ELF-1 (cell line): ENCODE measurements around the gene DNAJB8.
A peak's percentile ranks its signal among the peaks of the same experiment; 100 is the strongest.

Experiments used
- DNase-seq: peaks from one replicate; pipeline ENCODE4 v3.0.0-alpha.2; 2016; ENCODE audit warnings: low read depth, low spot score

The DNAJB8 gene

GRCh38 chr3:128427175-128427857 lies 39.4 kb downstream of the DNAJB8 start:
- DNase-seq, result no peak

- peak; percentile 76 for DNase-seq
Observed at GRCh38 chr3:128426128-128426921, 40.4 kb downstream of the DNAJB8 start.

DNA sequence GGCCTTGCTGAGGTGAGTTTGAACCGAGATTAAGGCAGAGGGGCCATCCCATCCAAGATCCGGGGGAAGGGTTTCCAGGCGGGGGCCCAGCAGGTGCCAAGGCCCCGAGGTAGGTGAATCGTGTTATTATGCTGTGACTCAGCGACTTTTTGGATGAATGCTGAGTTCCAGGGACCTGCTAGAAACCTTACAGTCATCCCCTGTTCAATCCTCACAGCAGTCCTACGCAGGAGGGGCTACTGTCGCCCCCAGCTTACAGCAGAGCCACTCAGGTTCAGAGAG lies 40.9 kb downstream of the DNAJB8 start:
- DNase-seq, result no peak

DNA sequence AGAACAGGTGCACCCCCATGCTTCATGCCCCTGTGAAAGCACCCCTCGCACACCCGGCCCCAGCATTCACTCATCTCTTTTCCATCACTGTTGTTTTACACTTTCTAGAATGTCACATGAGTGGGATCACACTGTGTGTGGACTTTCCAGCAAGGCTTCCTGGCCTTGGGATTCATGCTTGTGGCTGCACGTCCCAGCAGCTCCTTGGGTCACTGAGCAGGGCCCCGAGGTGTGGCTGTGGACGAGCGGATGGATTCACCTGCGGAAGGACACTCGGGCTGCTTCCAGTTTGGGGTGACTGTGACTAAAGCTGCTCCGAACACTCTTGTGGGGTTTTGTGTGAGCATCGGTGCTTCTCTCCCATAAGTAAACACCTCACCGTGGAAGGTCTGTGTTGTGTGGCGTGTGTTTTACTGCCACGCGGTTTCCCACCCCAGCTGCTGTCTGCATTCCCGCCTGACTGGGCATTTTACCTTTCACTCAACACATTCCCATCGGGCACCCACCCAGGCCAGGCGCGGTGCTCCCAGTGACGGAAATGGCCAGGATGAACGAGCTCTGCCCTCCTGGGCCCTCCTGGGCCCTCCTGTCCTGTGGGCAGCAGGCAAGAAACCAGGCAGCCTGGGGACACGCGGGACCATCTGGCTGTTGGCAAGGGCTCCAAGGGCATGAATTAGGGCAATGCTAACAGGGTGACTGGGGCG lies 41.4 kb downstream of the DNAJB8 start:
- no peak for DNase-seq

GRCh38 chr3:128424508-128425069 lies 42.1 kb downstream of the DNAJB8 start:
- no peak for DNase-seq

DNA sequence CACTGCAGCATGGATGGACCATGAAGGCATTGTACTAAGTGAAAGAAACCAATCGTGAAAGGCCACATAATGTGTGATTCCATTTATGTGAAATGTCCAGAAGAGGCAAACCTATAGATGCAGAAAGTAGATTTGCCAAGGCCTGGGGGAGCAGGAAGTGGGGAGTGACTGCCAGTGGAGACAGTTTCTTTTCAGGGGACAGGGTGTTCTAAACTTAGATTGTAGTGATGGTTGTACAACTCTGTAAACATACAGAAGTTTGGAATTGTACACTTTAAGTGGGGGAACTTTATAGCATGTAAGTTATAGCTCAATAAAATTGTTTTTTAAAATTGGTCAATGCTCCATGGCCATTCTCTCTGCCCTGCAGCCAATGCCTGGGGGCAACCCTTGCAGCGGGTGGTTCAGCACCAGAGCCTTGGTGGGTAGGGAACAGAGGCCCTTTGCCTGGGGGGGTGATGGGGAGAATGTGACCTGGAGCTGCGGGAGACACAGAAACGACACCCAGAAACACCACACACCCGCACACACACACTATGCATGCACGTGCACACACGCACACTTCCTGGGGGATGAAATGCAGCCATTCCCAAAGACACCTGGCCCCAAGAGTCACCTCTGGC lies 43.1 kb downstream of the DNAJB8 start:
- no peak for DNase-seq

GRCh38 chr3:128422762-128423524 lies 43.7 kb downstream of the DNAJB8 start:
- DNase-seq, result no peak

- no peak for DNase-seq
Observed at GRCh38 chr3:128421966-128422365, 44.7 kb downstream of the DNAJB8 start.

DNA sequence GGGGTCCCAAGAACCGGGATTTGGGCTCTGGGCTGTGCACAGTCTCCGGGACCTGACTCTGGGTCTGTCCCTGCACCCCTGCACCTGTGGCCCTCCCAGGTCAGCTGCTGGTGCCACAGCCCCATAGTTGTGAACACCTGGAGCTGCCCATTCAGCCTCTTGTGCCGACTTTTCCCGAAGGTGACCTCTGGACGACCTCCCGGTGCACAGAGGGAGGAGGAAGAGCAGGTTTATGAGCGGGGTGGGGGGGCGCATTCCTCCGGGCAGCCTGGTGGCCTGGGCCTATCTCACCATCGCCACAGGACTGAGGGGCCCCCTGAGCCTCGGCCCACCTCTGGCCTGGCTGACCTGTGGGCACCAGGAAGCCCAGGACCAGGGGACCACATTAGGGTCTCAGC lies 45.3 kb downstream of the DNAJB8 start:
- DNase-seq, result no peak

DNA sequence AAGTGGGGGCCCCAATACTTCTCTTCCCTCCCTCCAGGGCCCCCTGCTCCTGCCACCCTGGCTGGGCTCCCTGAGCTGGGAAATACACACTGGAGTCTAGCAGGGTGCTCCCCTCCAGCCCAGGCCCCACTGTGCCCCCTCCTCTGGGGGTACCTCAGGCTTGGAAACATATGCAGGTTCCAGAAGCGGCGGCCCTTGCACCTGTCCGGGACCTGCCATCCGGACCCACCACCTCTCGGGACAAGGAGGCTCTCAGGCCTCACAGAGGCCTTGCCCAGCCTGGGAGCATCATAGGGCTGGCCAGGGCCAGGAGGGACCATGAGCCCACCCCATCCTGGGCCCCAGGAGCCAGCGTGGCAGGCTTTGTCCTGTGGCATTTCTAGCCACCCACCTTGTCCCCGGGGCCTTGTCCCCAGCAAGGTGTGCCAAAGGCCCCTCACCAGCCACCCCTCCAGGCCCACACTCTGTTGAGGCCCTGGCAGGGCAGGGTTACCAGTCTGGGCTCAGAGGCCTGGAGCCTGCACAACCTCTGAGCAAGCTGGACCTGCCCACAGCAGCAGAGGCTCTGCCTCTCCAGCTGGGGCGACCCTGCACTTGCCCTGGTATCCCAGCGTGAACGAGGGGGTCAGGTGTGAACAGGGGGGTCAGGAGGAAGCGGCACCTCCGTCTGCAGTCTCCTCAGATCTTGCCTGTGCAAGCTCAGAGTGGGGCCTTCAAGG lies 45.8 kb downstream of the DNAJB8 start:
- DNase-seq, result no peak

GRCh38 chr3:128420289-128420688 lies 46.4 kb downstream of the DNAJB8 start:
- DNase-seq, result no peak

DNA sequence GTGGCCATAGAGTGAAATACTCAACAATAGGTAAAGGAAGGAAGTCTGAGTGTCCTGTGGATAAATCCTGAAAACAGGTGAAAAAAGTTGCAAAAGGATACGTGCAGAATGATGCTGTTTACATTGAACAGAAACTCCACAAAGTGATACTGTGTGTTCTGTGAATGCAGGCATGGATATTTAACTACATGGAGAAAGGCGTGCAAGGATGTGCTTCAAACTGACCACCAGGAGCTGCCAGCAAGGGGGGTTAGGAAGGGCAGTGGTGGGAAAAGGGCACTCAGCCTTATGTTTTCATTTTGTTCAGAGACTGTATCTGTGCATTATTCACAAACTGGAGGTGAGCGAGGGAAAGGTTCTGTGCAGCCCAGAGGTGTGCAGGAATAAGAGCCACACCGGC lies 47.4 kb downstream of the DNAJB8 start:
- no peak for DNase-seq

DNA sequence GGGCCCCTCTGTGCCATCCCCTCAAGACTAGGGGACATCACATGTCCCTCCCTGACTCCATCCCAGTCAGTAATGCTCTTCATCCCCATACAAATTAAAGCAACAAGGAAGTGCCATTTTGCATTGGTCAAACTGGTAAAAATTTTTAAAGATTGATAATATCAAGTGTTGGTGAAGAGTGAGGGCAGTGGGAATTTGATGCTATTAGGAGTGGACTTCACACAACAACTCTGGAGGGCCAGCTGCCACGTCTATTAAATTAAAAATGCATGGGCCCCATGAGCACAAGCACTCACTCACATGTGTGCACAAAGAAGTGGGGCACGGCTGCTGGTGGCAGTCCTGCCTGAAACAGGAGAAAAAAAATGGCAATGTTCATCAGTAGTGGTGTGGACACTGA lies 47.8 kb downstream of the DNAJB8 start:
- no peak for DNase-seq

DNA sequence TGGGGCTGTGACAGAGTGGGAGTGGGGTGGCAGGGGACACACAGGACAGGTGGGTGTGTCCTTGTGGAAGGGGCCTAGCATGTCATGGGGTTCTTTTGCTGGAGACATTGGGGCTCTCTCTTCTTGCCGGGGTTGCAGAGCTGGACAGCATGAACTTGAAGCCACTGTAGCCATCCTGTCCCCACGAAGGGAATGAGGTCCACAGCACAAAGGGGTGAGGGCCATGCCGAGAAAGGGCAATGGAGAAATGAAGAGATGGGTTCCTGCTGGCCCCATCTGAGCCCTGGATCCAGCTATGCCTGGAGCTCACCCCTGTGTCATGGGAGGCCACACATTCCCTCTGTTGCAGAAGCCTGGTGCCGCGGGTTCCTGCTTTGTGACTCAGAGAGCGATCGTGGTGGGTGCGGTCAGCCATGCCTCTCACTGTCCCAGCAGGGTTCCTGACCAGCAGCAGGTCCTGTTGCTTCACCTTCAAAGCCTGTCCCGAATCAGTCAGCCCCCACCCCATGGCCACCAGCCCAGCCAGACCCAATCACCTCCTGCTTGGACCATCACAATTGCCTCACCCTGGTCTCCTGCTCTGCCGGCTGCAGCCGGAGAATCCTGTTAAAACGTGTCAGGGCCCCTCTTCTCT lies 50.0 kb downstream of the DNAJB8 start:
- peak; percentile 88 for DNase-seq

DNA sequence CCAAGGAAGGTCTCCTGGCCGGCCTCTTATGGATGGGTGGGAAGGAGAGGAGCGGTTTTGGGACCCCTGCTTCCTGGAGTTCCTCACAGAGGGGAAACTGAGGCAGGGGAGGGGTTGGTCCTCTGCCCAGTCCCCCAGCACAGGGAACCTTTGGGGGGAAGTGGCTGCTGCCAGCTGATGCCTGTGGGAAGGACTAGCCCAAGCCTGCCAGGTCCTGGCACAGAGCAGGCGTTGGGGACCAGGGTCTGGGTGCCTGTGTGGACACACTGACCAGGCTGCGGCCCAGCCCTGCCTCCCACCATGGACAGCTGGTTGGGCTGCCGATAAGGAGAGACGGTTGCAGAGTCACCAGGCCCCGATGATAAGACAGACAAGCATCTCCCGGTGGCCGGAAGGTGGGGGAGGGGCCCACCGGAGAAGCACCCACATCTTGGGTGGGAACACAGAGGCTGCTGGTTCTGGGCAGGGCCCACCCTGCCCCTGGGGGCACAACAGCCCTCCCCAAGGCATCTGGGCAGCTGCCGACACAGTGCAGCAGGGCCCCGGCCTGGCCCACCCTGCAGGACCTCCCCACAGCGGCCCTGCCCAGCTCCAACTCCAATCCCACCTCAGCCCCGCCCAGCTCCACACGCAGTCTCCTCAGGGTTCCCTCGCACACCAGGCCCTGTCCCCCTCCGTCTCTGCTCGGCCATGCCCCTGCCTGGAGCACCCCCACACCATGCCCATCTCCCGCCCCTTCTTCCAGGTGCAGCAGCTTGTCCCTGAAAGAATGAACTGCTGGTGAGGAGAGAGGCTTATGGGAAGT lies 50.7 kb downstream of the DNAJB8 start:
- DNase-seq, result peak; percentile 68

GRCh38 chr3:128415200-128415772 lies 51.4 kb downstream of the DNAJB8 start:
- no peak for DNase-seq

DNA sequence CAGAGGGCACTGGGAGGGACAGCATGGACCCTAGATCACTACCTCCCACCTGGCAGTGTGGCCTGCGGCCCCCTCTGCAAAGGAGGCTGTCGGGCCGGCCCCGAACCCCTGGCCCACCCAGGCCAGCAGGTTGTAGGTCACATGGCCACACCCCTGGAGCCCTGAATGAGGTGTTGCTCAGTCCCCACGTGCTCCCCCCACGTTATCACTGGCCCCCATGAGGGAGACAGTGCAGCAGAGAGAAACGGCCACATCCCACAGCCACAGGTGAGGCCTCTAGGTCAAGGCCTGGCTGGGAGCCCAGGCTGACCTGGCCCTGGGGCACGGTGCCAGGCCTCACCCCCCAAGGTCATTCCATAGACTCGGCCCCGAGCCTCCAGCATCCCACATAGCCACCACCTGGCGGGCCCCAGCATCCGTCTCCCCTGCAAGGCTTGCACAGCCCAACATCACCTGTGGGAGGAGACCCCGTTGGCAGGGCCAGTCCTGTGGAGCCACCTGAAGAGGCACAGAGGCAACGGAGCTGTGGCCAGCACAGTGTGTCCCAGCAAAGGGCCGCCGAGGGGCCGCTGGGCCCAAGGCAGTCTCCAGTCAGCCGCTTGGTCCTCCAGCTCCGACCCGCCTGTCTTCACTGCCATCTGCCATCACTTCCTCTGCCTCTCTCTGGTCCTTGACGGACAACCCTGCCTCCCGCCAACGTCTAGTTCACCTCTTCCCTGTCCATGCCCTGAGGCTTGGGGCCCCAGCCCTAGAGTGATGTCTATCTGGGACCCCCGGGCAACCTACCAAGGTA lies 53.1 kb downstream of the DNAJB8 start:
- no peak for DNase-seq

- no peak for DNase-seq
Observed at GRCh38 chr3:128413003-128413370, 53.7 kb downstream of the DNAJB8 start.
